ENCODE results near the gene MDC1. TPM values are rescaled to one million over a fixed set of nuclear protein-coding genes. Genes with fewer than 3 reads are reported as not detected.

Gene MDC1
- total and polyA plus RNA-seq, 10 donors, result 7.8 to 47.7 (median 22.1) TPM

DNA sequence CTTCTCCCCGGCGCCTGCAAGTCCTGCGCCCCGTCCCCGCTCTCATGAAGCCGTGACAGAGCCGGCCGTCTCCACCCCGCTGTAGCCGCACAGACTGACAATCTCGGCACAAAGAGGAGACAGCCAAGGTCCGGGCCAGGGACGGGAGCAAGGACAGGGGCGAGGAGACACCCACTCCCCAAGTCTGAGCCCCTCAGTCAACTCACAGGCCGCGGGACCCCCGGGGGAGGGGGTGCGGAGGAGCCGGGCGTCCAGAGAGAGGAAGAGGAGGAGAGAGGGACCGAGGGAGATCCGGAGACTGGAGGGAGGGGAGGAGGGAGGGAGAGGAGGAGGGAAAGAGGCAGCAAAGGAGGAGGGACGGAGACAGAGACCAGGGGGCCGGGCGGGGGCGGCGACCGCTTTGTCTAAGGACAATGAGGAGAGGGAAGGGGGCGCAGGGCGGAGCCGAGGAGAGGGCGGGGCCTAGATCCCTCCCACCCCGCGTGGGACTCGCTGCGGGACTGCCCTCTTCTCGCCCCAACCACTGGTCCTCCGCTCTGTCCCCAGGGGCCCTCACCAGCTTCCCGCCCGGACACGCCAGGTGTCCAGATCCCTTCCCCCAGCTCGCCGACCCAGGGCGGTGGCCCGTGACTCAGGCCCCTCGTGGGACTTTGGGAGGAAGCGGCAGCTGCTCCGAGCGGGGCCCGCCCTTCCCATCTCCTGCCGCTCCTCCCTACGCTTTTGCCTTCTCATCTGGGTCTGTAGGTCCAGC lies 30.0 kb downstream of the MDC1 start:
- Histone ChIP-seq H3K4me1 (peaks cover 36 to 81% (median 58%) of the 10 kb centered on the region in 6 donors), H3K9me3 (no peaks in the 10 kb centered on the region), H3K4me3 (peak overlapping the region; percentile 90 to 99 (median 96)), H3K27me3 (replicated peaks in 1 of 7) (no peaks in the 10 kb centered on the region), H3K27ac (peak overlapping the region; percentile 93 to 100 (median 98)), H3K36me3 (peaks cover 0 to 7% (median 0%) of the 10 kb centered on the region in 6 donors)
- WGBS, 5 donors, result 0 to 2% (median 1%) methylated on average over 31 to 51 of the region's 52 CpGs
- intact Hi-C loops (cut with DNase I; ENCODE audit: low total_unique reads), result no loop called here
- peak; percentile 99 for DNase-seq
- TF ChIP-seq, protein P1, sequence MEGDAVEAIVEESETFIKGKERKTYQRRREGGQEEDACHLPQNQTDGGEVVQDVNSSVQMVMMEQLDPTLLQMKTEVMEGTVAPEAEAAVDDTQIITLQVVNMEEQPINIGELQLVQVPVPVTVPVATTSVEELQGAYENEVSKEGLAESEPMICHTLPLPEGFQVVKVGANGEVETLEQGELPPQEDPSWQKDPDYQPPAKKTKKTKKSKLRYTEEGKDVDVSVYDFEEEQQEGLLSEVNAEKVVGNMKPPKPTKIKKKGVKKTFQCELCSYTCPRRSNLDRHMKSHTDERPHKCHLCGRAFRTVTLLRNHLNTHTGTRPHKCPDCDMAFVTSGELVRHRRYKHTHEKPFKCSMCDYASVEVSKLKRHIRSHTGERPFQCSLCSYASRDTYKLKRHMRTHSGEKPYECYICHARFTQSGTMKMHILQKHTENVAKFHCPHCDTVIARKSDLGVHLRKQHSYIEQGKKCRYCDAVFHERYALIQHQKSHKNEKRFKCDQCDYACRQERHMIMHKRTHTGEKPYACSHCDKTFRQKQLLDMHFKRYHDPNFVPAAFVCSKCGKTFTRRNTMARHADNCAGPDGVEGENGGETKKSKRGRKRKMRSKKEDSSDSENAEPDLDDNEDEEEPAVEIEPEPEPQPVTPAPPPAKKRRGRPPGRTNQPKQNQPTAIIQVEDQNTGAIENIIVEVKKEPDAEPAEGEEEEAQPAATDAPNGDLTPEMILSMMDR (IDR thresholded peaks at IDR 0.05 in 8 of 11, conservative IDR thresholded peaks at IDR 0.05 in 3 of 11), result peak in 1 of 11 experiments; percentile 14
- peak in 1 of 3 donors; percentile 64 for TF ChIP-seq POLR2A (IDR thresholded peaks at IDR 0.05)
- TF ChIP-seq POLR2AphosphoS5 (IDR thresholded peaks at IDR 0.05), result peak; percentile 96 to 98 (median 97)

GRCh38 chr6:30686009-30686907 lies 30.8 kb downstream of the MDC1 start, which contains the start of gene PPP1R18:
Gene PPP1R18 (minus strand): TSS chr6:30686645. CDS start chr6:30686018, 627 bp downstream.
- H3K9me3 ChIP-seq, result no peaks in the 10 kb centered on the region
- DNase-seq, result peak; percentile 97
- peaks cover 38 to 84% (median 61%) of the 10 kb centered on the region in 6 donors for H3K4me1 ChIP-seq
- intact Hi-C loops (cut with DNase I; ENCODE audit: low total_unique reads), result no loop called here
- peaks cover 0 to 16% (median 3%) of the 10 kb centered on the region in 6 donors for H3K36me3 ChIP-seq
- peak within 1 kb of the TSS; percentile 93 to 100 (median 98) for H3K27ac ChIP-seq
- no peaks in the 10 kb centered on the region for H3K27me3 ChIP-seq (replicated peaks in 1 of 7)
- peak within 1 kb of the TSS; percentile 90 to 99 (median 96) for H3K4me3 ChIP-seq
- TF ChIP-seq POLR2AphosphoS5 (IDR thresholded peaks at IDR 0.05) (peak; percentile 75 to 84 (median 76)), POLR2A (IDR thresholded peaks at IDR 0.05) (no peak)
- TF ChIP-seq, protein P1 (IDR thresholded peaks at IDR 0.05 in 8 of 11, conservative IDR thresholded peaks at IDR 0.05 in 3 of 11), result peak in 2 of 11 experiments; percentile 4 to 10
- 0 to 2% (median 1%) methylated on average over 24 to 41 of the region's 41 CpGs for WGBS, 5 donors

GRCh38 chr6:30685157-30686008 lies 31.7 kb downstream of the MDC1 start:
- H3K27ac ChIP-seq, result peak overlapping the region; percentile 93 to 100 (median 98)
- H3K4me1 ChIP-seq, result peaks cover 44 to 84% (median 61%) of the 10 kb centered on the region in 6 donors
- WGBS, 5 donors, result 10 to 25% (median 12%) methylated on average over 21 to 29 of the region's 29 CpGs
- peak; percentile 89 for DNase-seq
- TF ChIP-seq POLR2AphosphoS5 (IDR thresholded peaks at IDR 0.05), result peak in 2 of 3 donors; percentile 37 to 52
- no peak for TF ChIP-seq POLR2A (IDR thresholded peaks at IDR 0.05)
- TF ChIP-seq, protein P1 (IDR thresholded peaks at IDR 0.05 in 8 of 11, conservative IDR thresholded peaks at IDR 0.05 in 3 of 11), result peak in 2 of 11 experiments; percentile 19 to 33
- H3K9me3 ChIP-seq, result no peaks in the 10 kb centered on the region
- peaks cover 0 to 24% (median 8%) of the 10 kb centered on the region in 6 donors for H3K36me3 ChIP-seq
- no peaks in the 10 kb centered on the region for H3K27me3 ChIP-seq (replicated peaks in 1 of 7)
- peak overlapping the region; percentile 90 to 99 (median 96) for H3K4me3 ChIP-seq
- intact Hi-C loops (cut with DNase I; ENCODE audit: low total_unique reads), result no loop called here

Measured in spleen (tissue), 11 donors.